Fibroblast of peridontal ligament (primary cell): ENCODE measurements around the gene DCTD.
A peak's percentile ranks its signal among the peaks of the same experiment; 100 is the strongest.

ENCODE experiments used
- DNase-seq: peaks from one replicate; pipeline ENCODE4 v3.0.0-alpha.2; 2010; ENCODE audit errors: extremely low read depth

DCTD gene

GRCh38 chr4:182893474-182894080, 23.6 kb downstream of the DCTD start:
- no peak for DNase-seq

GRCh38 chr4:182893047-182893446, 24.1 kb downstream of the DCTD start:
- DNase-seq = no peak

GRCh38 chr4:182890202-182890601, 27.0 kb downstream of the DCTD start:
- DNase-seq = no peak

- no peak for DNase-seq
Observed at GRCh38 chr4:182888891-182889290, 28.3 kb downstream of the DCTD start.

GRCh38 chr4:182886768-182887167, 30.4 kb downstream of the DCTD start:
- no peak for DNase-seq

- DNase-seq = no peak
Observed at GRCh38 chr4:182886205-182886604, 31.0 kb downstream of the DCTD start.

- DNase-seq = peak; percentile 75
Observed at GRCh38 chr4:182885738-182886077, 31.5 kb downstream of the DCTD start.

- no peak for DNase-seq
Observed at GRCh38 chr4:182885022-182885737, 32.0 kb downstream of the DCTD start.

- peak; percentile 84 for DNase-seq
Observed at GRCh38 chr4:182884040-182884439, 33.1 kb downstream of the DCTD start.

GRCh38 chr4:182883351-182883750, 33.8 kb downstream of the DCTD start:
- no peak for DNase-seq

GRCh38 chr4:182881914-182882313, 35.3 kb downstream of the DCTD start:
- DNase-seq = no peak

GRCh38 chr4:182880387-182881356, 36.5 kb downstream of the DCTD start:
- DNase-seq = no peak

GRCh38 chr4:182879913-182880312, 37.3 kb downstream of the DCTD start:
- DNase-seq = no peak

GRCh38 chr4:182878633-182879495, 38.3 kb downstream of the DCTD start:
- no peak for DNase-seq

GRCh38 chr4:182877326-182877883, 39.8 kb downstream of the DCTD start:
- DNase-seq = no peak

GRCh38 chr4:182876427-182876826, 40.8 kb downstream of the DCTD start:
- no peak for DNase-seq

GRCh38 chr4:182875453-182876405, 41.5 kb downstream of the DCTD start:
- no peak for DNase-seq

GRCh38 chr4:182874797-182875345, 42.3 kb downstream of the DCTD start:
- no peak for DNase-seq

GRCh38 chr4:182874304-182874751, 42.9 kb downstream of the DCTD start:
- no peak for DNase-seq

- DNase-seq = no peak
Observed at GRCh38 chr4:182873726-182874125, 43.5 kb downstream of the DCTD start.
